22Rv1 (cell line): ENCODE measurements around the gene YWHAG.

ENCODE experiments used
- CTCF ChIP-seq: fragments of 450-650 bp; IDR thresholded peaks from 2 replicates; pipeline ENCODE4 v1.5.1; 2017; ENCODE audit warnings: mild to moderate bottlenecking
- ZFX ChIP-seq: fragments of 450-650 bp; IDR thresholded peaks from 2 replicates; pipeline ENCODE4 v1.6.1; 2017; ENCODE audit warnings: antibody characterized with exemption, borderline replicate concordance

- TF ChIP-seq CTCF = no peak
- TF ChIP-seq ZFX = no peak
These were observed 45.1 kb upstream of the YWHAG start for GRCh38 chr7:76403780-76404494.
